Aorta (tissue), 5 donors: Measurements from ENCODE around the gene ELF3. TPM values are rescaled to one million over a fixed set of nuclear protein-coding genes. Genes with fewer than 3 reads are reported as not detected.

Experiments used
- ATAC-seq: fragments of 200-7000 bp; cut with Tn5 transposase; one replicate; pipeline ENCODE4 v1.9.1; 2022; ENCODE audit warnings: moderate library complexity; ENCODE audit not compliant: low FRiP score
- DNase-seq, 2 donors: peaks; one replicate each; pipeline ENCODE4 v3.0.0-alpha.2; 2020
- H3K27ac ChIP-seq, 2 donors: one replicate each; pipeline ENCODE4 v1.5.1; 2013; ENCODE audit warnings: low read length in 2 of 2, mild to moderate bottlenecking in 2 of 2, moderate library complexity in 2 of 2, control low read depth in 1 of 2, inconsistent platforms in 1 of 2, low read depth in 1 of 2
- H3K27me3 ChIP-seq, 2 donors: one replicate each; pipeline ENCODE4 v1.6.1; 2013; ENCODE audit warnings: control low read depth in 1 of 2, low read length in 1 of 2, mild to moderate bottlenecking in 1 of 2, moderate library complexity in 1 of 2; ENCODE audit not compliant: insufficient read depth in 2 of 2, control insufficient read depth in 1 of 2
- H3K36me3 ChIP-seq, 2 donors: one replicate each; pipeline ENCODE4 v1.6.1; 2013; ENCODE audit warnings: control low read depth in 1 of 2, low read length in 1 of 2, mild to moderate bottlenecking in 1 of 2; ENCODE audit not compliant: insufficient read depth in 2 of 2, control insufficient read depth in 1 of 2
- H3K4me1 ChIP-seq, 2 donors: one replicate each; pipeline ENCODE4 v1.6.1; 2013; ENCODE audit warnings: low read length in 2 of 2, control low read depth in 1 of 2, mild to moderate bottlenecking in 1 of 2, moderate library complexity in 1 of 2; ENCODE audit not compliant: insufficient read depth in 2 of 2, control insufficient read depth in 1 of 2
- H3K4me3 ChIP-seq, 2 donors: one replicate each; pipeline ENCODE4 v1.5.1; 2013; ENCODE audit warnings: low read length in 2 of 2, control low read depth in 1 of 2, mild to moderate bottlenecking in 1 of 2
- H3K9me3 ChIP-seq: one replicate; pipeline ENCODE4 v1.6.1; 2013; ENCODE audit warnings: mild to moderate bottlenecking, low read length; ENCODE audit not compliant: control insufficient read depth
- WGBS, 2 donors: extraction: QIAGEN DNeasy Blood & Tissue Kit; methylation state at CpG; one replicate each; pipeline ENCODE4 v1.1.7; 2013; 5-methylcytosine and 5-hydroxymethylcytosine counted together
- intact Hi-C, 2 donors: fragments of 100-400 bp; cut with DNase I; formaldehyde crosslinking; loops; one replicate each; pipeline versions ENCODE4 v1.14.2 to v1.15.0; 2022
- polyA plus RNA-seq, 2 donors: library from polyadenylated mRNA; stranded (reverse); fragments of 200-250 nt; gene quantifications; one replicate each; pipeline ENCODE4 v1.2.3, GENCODE V29; 2013
- total RNA-seq, 2 donors: library from RNA; stranded (reverse); fragmentation: NEBNext Ultra II Directional; extraction: Animal tissue kit (Norgen Biotek cat#: 25700); gene quantifications; one replicate each; pipeline ENCODE4 v1.2.1, GENCODE V29; 2021
- donor health status: healthy with polysubstance abuse.
- donor health status: Bipolar disorder and iron deficiency.
- donor health status: DM: no; HTN: no; CAD: no.
- donor health status: DM: no; HTN: no; CAD: no.
- donor health status: DM: yes; HTN: yes; CAD: no.

ELF3 gene
- total and polyA plus RNA-seq, 4 donors = 0.27 to 50.6 (median 1.5) TPM

DNA sequence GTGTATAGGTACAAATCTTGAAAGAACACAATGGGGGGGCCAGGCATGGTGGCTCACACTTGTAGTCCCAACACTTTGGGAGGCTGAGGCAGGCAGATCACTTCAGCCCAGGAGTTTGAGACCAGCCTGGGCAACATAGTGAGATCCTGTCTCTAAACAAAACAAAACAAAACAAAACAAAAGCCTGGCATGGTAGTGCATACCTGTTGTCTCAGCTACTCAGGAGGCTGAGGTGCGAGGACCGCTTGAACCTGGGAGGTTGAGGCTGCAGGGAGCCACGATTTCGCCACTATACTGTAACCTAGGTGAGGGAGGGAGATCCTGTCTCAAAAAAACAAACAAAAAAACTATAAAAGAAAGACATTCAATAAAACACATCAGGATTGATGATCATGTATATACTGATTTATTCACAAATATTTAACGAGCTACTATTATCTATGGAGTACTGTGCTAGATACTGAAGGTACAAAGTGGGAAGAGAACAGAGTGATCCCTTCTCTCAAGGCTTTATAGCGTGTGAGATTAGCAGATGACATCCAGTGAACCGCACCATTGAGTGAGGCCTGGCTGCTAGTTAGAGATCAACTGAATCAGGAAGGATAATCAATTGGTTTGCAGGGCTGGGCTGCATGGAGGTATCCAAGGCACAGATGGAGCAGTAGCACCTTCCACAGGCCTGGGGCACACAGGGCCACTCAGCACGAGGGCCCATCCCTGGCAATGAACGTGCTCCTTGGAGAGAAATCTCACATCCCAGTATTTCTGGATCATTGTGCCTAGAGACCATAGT is 26.4 kb downstream of the ELF3 start:
- no peak for DNase-seq
- intact Hi-C loops = no loop called here

DNA sequence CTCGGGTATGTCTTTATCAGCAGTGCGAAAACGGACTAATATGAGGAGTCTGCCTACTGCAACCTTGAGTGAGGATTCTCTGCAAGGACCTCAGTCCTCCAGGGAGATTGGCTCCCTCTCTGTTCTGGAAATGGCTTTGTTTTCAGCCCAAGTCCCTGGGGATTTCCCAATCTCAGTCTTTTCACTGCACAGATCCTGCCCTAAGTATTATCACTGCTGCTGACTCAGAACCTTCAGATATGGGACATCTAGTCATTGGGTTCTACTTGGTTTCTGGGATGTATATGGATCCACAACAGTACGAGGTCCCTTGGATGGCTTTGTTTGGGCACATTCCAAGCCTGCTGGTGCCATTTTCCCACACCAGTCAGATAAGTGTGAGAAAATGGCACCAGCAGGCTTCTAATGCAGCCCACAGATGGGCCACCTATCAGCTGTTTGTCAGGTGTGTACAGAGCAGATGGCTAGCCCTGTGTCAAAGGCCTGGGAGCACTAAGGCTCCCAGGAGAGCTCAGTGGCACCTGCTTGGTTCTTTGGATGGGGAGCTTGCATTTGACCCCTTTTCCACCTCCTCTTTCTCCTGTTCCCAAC is 27.4 kb downstream of the ELF3 start:
- Histone ChIP-seq H3K9me3 (no peaks in the 10 kb centered on the region), H3K4me3 (no peak overlapping the region), H3K36me3 (no peaks in the 10 kb centered on the region), H3K27ac (no peak overlapping the region), H3K4me1 (no peaks in the 10 kb centered on the region), H3K27me3 (no peaks in the 10 kb centered on the region)
- DNase-seq = no peak
- intact Hi-C loops = no loop called here
- no peak for ATAC-seq
- 75 to 76% methylated on average over 4 of the region's 4 CpGs for WGBS, 2 donors

More for the DNA sequence above, 26.4 kb downstream of the ELF3 start:
- WGBS, 2 donors = 97% methylated on average over 9 of the region's 9 CpGs
- Histone ChIP-seq H3K9me3 (no peaks in the 10 kb centered on the region), H3K4me3 (no peak overlapping the region), H3K4me1 (no peaks in the 10 kb centered on the region), H3K27ac (no peak overlapping the region), H3K27me3 (no peaks in the 10 kb centered on the region), H3K36me3 (no peaks in the 10 kb centered on the region)
- ATAC-seq = no peak

DNA sequence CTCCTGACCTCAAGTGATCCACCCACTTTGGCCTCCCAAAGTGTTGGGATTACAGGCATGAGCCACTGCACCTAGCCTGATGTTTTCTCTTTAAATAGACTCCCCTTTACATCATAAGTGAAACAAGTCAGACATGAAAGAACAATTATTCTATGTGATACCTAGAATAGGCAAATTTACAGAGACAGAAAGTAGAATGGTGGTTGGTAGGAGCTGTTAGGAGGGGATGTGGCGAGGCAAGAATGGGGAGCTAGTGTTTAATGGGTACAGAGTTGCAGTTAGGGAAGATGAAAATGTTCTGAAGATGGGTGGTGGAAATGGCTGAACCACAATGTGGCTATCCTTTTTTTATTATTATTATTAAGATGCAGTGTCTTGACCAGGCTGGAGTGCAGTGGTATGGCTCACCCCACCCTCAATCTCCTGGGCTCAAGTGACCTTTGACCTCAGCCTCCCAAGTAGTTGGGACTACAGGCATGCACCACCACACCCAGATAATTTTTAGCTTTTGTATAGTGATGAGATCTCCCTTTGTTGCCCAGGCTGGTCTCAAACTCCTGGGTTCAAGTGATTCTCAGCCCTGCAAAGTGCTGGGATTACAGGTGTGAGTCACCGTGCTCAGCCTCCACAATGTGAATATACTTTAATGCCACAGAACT is 28.4 kb downstream of the ELF3 start:
- Histone ChIP-seq H3K27ac (no peak overlapping the region), H3K4me1 (no peaks in the 10 kb centered on the region), H3K36me3 (no peaks in the 10 kb centered on the region), H3K9me3 (no peaks in the 10 kb centered on the region), H3K27me3 (no peaks in the 10 kb centered on the region), H3K4me3 (no peak overlapping the region)
- DNase-seq = no peak
- no peak for ATAC-seq
- 97 to 98% methylated on average over 2 of the region's 2 CpGs for WGBS, 2 donors
- intact Hi-C loops = no loop called here

DNA sequence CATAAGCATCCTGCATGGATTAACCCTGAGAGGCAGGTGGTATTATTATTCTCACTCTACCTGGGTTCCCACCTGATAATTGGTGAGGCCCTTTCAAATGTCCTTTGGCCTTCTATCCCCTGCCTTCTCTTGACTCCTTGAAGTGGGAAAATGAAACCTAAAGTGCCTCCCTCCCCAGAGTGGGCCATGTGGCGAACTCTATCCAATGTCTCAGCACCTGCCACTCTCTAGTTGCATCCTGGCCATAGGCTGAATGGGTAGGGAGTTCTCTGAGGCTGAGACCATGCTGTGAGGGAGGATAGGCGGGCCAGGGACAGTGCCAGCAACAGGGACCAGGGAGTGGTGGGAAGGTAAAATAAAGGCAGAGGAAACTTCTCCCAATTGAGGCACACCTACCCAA is 35.3 kb downstream of the ELF3 start:
- ATAC-seq = no peak
- Histone ChIP-seq H3K4me3 (no peak overlapping the region), H3K27me3 (no peaks in the 10 kb centered on the region), H3K4me1 (no peaks in the 10 kb centered on the region), H3K27ac (no peak overlapping the region), H3K9me3 (no peaks in the 10 kb centered on the region), H3K36me3 (no peaks in the 10 kb centered on the region)
- 95 to 96% methylated on average over 2 of the region's 2 CpGs for WGBS, 2 donors
- intact Hi-C loops = loop anchor here in 1 of 2 donors (5.0 kb wide), 1 partner anchor 62 kb away; no protein-coding TSS in a partner anchor
- no peak for DNase-seq

DNA sequence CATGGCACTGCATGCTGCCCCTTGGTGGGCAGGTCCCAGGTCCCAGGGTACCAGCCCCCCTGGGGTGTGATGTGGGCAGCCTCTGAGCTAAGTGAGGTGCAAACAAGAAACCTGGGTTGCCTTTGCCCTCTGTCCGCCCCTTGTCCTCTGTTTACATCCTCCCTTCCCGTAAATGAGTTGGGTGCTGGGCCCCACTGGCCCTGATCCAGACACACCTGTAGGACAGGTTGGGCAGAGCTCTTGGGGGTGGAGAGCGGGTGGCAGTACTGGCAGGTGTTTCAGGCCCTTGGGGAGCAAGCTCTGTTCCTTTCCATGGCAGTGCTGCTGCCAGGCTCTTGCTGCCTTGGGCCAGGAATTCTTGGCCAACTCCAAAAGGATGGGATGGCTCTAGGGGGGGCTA is 35.8 kb downstream of the ELF3 start:
- H3K4me1 ChIP-seq = no peaks in the 10 kb centered on the region
- H3K36me3 ChIP-seq = no peaks in the 10 kb centered on the region
- no peak overlapping the region for H3K27ac ChIP-seq
- H3K4me3 ChIP-seq = no peak overlapping the region
- H3K27me3 ChIP-seq = no peaks in the 10 kb centered on the region
- H3K9me3 ChIP-seq = no peaks in the 10 kb centered on the region
- DNase-seq (no peak), ATAC-seq (peak; percentile 36)
- intact Hi-C loops = loop anchor here in 1 of 2 donors (5.0 kb wide), 1 partner anchor 61 kb away; no protein-coding TSS in a partner anchor
- 88 to 93% methylated on average over 3 of the region's 3 CpGs for WGBS, 2 donors

DNA sequence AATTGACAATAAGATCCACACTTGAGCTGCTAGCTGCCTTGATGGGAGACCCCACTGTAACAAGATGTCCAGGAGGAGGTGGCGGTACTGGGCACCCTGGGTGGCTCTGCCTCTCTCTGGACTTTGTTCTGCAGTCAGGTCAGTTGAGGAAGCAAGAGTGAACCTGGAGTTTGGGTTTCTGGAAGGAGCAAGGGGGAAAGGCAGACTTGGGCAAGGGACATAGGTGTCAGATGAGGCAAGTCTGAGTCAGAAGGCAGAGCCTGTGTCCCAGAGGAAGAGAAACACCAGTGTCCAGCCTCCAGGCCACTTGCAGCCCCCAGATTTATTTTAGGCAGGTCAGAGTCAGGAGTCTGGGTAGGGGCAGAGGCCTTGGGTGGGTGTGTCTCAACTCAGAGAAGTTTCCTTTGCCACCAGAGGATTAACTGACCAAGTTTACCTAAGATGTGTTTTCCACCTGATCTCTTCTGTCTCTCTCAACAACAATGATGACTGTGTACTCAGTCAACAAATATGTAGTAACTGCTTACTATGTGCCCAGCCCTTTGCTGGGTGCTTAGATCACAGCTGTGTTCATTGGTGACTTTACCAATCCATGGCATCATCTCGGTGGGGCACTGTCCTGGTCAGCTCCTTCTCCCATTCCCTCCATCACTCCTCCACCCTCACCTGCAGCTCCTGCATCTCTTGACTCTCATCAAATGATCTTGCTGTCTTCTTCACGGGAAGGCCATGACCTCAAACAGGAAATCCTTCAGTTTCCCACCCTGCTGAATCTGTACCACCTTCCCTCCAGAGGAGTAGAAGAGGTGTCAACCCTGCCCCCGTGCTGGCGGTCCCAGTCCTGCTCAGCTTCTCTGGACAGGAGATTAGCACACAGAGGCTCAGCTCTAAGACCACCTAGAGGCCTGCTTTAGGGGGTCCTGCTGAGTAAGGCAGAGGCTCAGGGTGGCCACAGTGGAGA is 36.6 kb downstream of the ELF3 start:
- no peak for DNase-seq
- Histone ChIP-seq H3K36me3 (no peaks in the 10 kb centered on the region), H3K4me3 (no peak overlapping the region), H3K27ac (no peak overlapping the region), H3K4me1 (no peaks in the 10 kb centered on the region), H3K9me3 (no peaks in the 10 kb centered on the region), H3K27me3 (no peaks in the 10 kb centered on the region)
- WGBS, 2 donors = 91 to 93% methylated on average over 5 of the region's 5 CpGs
- no peak for ATAC-seq
- intact Hi-C loops = loop anchor here in 1 of 2 donors (5.0 kb wide), 1 partner anchor 60 kb away; no protein-coding TSS in a partner anchor

DNA sequence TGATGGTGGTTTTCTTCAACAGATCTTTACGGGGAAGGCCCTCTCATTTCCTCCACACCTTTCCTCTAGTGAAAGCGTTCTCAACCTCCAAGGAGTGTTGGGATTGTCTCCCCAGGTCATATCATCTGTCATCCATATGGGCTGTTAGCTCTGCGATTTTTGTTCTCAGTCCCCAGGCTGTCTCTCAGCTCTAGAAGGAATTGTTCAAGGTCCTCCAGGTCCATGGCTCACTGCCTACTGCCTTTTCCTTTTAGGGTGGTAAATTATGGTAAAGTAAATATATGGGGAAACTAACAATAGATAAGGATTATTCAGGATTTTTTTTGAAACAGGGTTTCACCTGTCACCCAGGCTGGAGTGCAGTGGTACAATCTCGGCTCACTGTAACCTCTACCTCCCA is 37.6 kb downstream of the ELF3 start:
- intact Hi-C loops = loop anchor here in 1 of 2 donors (5.0 kb wide), 1 partner anchor 59 kb away; no protein-coding TSS in a partner anchor
- Histone ChIP-seq H3K4me3 (no peak overlapping the region), H3K27me3 (no peaks in the 10 kb centered on the region)

DNA sequence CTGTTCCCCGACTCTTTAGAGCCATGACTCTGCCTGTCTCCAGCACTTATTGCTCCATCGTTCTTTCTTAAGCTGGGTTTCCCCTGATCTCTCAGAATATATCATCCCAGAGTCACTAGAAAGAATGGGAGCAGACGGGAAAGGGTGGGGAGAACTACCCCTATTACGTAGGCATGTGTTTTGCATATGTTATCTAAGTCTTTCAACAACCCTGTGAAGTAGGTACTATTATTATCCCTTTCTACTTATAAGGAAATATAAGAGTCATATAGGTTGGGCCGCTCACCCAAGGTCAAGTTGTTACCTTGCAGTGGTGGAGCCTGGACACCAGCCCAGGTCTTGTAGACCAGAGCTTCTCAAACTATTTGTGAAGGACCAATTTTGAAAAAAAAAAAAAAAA is 38.7 kb downstream of the ELF3 start:
- H3K27ac ChIP-seq = no peak overlapping the region
- 66 to 78% methylated on average over 5 of the region's 5 CpGs for WGBS, 2 donors
- H3K36me3 ChIP-seq = no peaks in the 10 kb centered on the region
- no peaks in the 10 kb centered on the region for H3K9me3 ChIP-seq
- no peak overlapping the region for H3K4me3 ChIP-seq
- intact Hi-C loops = loop anchor here in 1 of 2 donors (5.0 kb wide), 1 partner anchor 58 kb away; no protein-coding TSS in a partner anchor
- no peak for ATAC-seq
- no peaks in the 10 kb centered on the region for H3K4me1 ChIP-seq
- no peak for DNase-seq
- H3K27me3 ChIP-seq = no peaks in the 10 kb centered on the region

More for the DNA sequence above, 37.6 kb downstream of the ELF3 start:
- 85 to 93% methylated on average over 4 of the region's 4 CpGs for WGBS, 2 donors
- no peaks in the 10 kb centered on the region for H3K4me1 ChIP-seq
- ATAC-seq = no peak
- H3K27ac ChIP-seq = no peak overlapping the region
- H3K9me3 ChIP-seq = no peaks in the 10 kb centered on the region
- DNase-seq = no peak
- no peaks in the 10 kb centered on the region for H3K36me3 ChIP-seq
